Mucosa of descending colon (tissue), 3 donors: Measurements from ENCODE around the gene RCOR2. TPM values are rescaled to one million over a fixed set of nuclear protein-coding genes. Genes with fewer than 3 reads are reported as not detected.

Experiments
- ATAC-seq: fragments of 200-7000 bp; cut with Tn5 transposase; one replicate; pipeline ENCODE4 v1.9.1; 2020; ENCODE audit warnings: mild to moderate bottlenecking, moderate library complexity
- DNase-seq, 3 donors: peaks; one replicate each; pipeline ENCODE4 v3.0.0-alpha.2; 2020
- H3K36me3 ChIP-seq: fragments of 200-600 bp; one replicate; pipeline ENCODE4 v1.8.0; 2021; ENCODE audit warnings: low read depth, mild to moderate bottlenecking
- H3K4me1 ChIP-seq: fragments of 200-600 bp; one replicate; pipeline ENCODE4 v1.8.0; 2021; ENCODE audit warnings: low read depth, mild to moderate bottlenecking
- H3K4me3 ChIP-seq: fragments of 200-600 bp; one replicate; pipeline ENCODE4 v1.8.0; 2021; ENCODE audit warnings: mild to moderate bottlenecking
- H3K9me3 ChIP-seq: fragments of 200-600 bp; one replicate; pipeline ENCODE4 v1.8.0; 2021; ENCODE audit warnings: mild to moderate bottlenecking
- intact Hi-C, 2 donors: fragments of 100-400 bp; cut with DNase I in 1 of 2; cut with micrococcal nuclease in 1 of 2; formaldehyde crosslinking; loops; one replicate each; pipeline versions ENCODE4 v1.11.0 to v1.11.1; 2022; cut with DNase I, micrococcal nuclease
- total RNA-seq, 3 donors: library from RNA; stranded (reverse); fragmentation: NEBNext Ultra II Directional in 2 of 3; extraction: Animal tissue kit (Norgen Biotek cat#: 25700) in 2 of 3; gene quantifications; one replicate each; pipeline versions ENCODE4 v1.2.1 to v1.2.4, GENCODE V29; 2021 to 2023
- TF ChIP-seq, protein P1 (sequence below): fragments of 200-600 bp; IDR thresholded peaks from one replicate; pipeline ENCODE4 v1.8.0; 2022; ENCODE audit warnings: antibody characterized with exemption, mild to moderate bottlenecking
- donor health status: DM: no; HTN: no; CAD: no; lungs with moderate emphysema.
- donor health status: DM: no; HTN: no; CAD: no.
- donor health status: DM: no; HTN: yes; CAD: no.

Gene RCOR2
- total RNA-seq, 3 donors from 2014 or later, result 1.2 to 3.7 (median 1.6) TPM

DNA sequence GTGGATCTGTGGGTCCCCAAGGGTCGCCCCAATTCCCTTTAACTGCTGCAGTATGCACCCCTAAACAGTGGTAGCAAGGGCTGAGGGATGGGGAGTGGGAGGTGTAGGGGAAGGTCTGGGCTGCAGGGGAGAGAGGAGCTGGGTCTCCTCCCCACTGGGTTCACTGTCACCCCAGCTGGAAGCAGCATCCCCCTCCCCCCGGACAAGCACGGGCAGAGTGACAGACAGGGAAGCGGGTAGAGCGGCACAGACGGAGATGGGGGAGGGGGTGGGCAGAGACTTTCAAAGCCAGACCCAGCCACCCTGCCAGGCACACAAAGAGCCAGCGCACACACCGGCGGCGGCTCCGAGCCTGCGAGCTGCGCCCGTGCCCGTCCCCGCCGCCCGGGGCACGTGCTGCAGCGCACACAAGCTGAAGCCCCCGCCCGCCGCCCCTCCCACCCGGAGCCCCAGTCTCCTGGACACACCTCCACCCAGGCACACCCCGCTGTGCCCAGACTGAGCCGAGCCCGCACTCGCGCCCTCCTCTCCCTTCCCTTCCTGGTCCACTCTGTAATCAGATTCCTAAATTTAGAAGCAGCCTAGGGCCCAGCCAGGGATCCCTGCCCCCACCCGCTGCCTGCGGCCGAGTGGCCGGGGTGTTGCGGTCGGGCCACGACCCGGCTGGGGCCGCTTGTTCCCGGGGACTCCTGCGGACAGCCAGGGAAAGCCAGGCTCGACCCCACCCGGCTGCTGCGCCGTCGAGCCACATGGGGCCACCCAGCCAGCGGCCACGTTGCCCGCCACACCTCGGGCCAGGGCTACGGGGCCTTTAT lies 935 bp upstream of the RCOR2 start:
- intact Hi-C loops, result no loop called here
- no peaks in the 10 kb centered on the region for H3K9me3 ChIP-seq
- TF ChIP-seq, protein P1, sequence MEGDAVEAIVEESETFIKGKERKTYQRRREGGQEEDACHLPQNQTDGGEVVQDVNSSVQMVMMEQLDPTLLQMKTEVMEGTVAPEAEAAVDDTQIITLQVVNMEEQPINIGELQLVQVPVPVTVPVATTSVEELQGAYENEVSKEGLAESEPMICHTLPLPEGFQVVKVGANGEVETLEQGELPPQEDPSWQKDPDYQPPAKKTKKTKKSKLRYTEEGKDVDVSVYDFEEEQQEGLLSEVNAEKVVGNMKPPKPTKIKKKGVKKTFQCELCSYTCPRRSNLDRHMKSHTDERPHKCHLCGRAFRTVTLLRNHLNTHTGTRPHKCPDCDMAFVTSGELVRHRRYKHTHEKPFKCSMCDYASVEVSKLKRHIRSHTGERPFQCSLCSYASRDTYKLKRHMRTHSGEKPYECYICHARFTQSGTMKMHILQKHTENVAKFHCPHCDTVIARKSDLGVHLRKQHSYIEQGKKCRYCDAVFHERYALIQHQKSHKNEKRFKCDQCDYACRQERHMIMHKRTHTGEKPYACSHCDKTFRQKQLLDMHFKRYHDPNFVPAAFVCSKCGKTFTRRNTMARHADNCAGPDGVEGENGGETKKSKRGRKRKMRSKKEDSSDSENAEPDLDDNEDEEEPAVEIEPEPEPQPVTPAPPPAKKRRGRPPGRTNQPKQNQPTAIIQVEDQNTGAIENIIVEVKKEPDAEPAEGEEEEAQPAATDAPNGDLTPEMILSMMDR, result no peak
- H3K4me3 ChIP-seq, result no peak overlapping the region
- ATAC-seq, result peak; percentile 36
- DNase-seq, result peak; percentile 68 to 87 (median 82)
- peaks cover 39% of the 10 kb centered on the region for H3K4me1 ChIP-seq
- H3K36me3 ChIP-seq, result no peaks in the 10 kb centered on the region

DNA sequence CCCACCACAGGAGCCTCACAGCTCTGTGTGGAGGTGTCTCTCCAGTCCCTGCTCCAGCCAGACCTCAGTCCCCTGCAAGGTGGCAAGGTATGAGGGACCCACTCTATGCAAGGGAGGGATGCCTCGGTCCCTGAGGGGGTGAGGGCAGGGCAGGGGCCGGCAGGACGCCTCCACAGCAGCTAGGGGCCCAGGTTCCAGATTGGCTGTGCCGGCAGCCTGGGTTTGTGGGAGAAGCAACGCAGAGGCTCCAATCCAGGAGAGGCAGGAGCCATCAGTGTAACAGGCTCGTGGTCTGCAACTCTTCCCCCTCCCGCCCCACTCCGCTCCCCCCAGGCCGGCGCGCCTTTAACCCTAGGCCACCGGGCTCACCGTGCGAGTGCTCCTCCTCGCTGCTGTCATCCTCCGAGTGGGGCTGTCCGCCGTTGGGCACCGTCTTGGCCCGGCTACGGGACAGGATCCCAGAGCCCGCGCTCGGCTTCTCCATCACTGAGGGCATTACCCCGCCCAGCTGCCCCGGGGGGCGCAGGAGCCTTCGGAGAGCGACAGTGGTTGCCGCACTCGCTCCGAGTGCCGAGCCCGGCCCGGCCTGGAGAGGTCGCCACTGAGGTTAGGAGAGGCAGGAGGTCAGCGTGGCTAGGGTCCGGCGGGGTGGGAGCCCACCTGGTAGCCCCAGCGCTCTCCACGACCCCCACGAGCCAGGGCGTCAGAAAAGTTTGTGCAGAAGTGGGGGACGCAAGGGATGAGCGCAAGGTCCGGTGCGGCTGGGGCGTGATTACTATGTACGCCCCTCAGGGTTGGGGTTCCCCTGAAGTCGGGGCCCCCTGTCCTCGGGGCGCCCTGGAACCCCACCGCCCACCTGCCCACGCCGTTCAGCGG lies 765 bp downstream of the RCOR2 start:
- peak; percentile 69 to 81 (median 74) for DNase-seq
- no peaks in the 10 kb centered on the region for H3K36me3 ChIP-seq
- H3K4me3 ChIP-seq, result peak overlapping the region; percentile 3
- intact Hi-C loops, result no loop called here
- peaks cover 39% of the 10 kb centered on the region for H3K4me1 ChIP-seq
- no peaks in the 10 kb centered on the region for H3K9me3 ChIP-seq
- no peak for ATAC-seq
- TF ChIP-seq, protein P1, result peak; percentile 62

DNA sequence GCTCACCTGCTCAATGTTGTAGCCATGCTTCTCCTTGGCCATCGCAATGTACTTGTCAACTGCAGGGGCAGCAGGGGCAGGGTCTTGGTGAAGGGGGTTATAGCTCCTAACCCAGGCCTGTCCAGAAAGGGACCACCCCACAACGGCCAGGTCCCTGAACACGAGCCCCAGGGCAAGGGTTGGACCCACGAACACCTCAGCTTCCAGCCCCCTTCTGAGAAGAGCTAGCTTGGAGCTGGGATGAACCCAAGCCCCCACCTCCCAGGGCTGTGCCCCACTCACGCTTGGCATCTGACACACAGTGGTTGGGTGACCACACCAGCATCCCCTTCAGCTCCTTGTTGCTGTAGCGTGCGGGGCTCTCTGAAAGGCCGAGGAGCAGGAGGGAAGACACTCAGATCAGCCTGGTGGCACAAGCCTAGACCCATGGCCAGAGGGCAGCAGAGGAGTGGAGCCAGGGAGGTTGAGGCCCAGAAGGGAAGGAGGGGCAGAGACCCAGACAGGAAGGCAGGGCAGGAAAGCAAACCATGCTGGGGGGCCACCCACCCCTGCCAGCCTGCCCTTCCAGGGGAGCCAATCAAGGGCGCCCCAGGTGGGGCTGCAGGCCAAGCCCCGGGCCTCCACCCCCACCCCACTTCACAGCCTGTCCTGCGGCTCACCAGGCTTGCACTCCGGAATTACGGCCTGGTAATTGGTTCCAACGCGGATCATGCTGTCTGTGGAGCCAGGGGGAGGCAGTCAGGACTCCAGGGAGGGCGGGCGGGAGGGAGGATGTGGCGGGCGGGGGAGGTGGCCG lies 1.9 kb downstream of the RCOR2 start:
- H3K36me3 ChIP-seq, result no peaks in the 10 kb centered on the region
- DNase-seq, result no peak
- no peaks in the 10 kb centered on the region for H3K9me3 ChIP-seq
- H3K4me3 ChIP-seq, result no peak overlapping the region
- ATAC-seq, result no peak
- TF ChIP-seq, protein P1, result no peak
- H3K4me1 ChIP-seq, result peaks cover 39% of the 10 kb centered on the region
- intact Hi-C loops, result no loop called here

DNA sequence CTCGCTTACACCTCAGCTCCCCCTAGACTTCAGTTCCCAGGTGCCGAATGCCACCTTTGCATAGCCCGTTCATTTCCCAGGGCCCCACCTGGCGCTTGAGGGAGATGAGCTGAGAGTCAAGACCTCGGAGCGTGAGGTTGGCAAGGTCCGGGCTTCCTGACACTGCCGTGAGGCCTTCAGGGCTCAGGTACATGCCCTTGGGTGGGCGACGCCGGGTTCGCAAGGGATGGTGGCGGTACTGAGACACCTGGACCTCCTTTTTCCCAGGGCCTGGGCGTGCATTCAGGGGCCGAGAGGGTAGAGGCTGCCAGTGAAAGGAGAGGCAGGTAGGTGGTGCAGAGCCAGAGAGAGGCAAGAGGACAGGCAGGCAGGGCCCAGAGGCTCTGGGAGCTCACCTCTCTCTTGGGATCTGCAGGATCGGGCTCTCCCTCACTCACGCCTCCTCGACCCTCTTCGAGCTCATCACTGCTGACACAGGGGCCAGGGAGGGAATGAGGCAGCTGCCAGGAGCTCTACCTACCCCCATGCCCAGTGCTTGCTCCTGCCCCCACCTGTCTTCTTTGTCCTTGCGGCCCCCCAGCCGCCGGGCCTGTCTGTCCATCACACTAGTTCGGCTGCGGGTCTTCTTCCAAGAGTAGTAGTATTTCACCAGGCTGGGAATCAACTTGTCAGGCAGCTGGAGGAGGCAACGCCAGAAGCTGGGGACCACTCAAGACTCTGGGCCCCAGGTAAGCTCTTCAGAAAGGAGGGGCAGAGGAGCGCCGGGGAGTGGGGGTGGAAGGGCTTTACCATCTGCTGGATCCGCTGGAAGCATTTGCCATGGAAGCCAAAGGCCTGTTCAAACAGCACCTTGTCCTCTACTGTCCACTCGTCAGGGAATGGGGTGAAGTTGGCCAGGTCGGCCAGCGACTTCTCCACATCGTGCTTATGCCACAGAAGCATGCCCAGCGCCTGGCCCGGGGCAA lies 2.8 kb downstream of the RCOR2 start:
- ATAC-seq, result no peak
- TF ChIP-seq, protein P1, result no peak
- intact Hi-C loops, result no loop called here

More for the DNA sequence above, 2.8 kb downstream of the RCOR2 start:
- Histone ChIP-seq H3K4me3 (no peak overlapping the region), H3K36me3 (no peaks in the 10 kb centered on the region), H3K4me1 (peaks cover 31% of the 10 kb centered on the region), H3K9me3 (no peaks in the 10 kb centered on the region)
- no peak for DNase-seq
